SK-N-SH (cell line): ENCODE data around the gene TNK2.

Source experiments
- CHD2 ChIP-seq: fragments of 150-350 bp; IDR thresholded peaks from 2 replicates; pipeline ENCODE4 v1.6.1; 2018; ENCODE audit warnings: low read length; ENCODE audit not compliant: partially characterized antibody
- CTCF ChIP-seq: fragments of 200-600 bp; sonication (generic); IDR thresholded peaks from 2 replicates; pipeline ENCODE4 v1.6.1; 2017; ENCODE audit warnings: antibody characterized with exemption, mild to moderate bottlenecking, moderate library complexity
- FOXJ3 ChIP-seq: sonication (generic); formaldehyde crosslinking; IDR thresholded peaks from 2 replicates; pipeline ENCODE4 v1.5.1; 2020; ENCODE audit warnings: mild to moderate bottlenecking, missing genetic modification reagents
- MAX ChIP-seq: IDR thresholded peaks from 2 replicates; pipeline ENCODE4 v1.4.0; 2012; ENCODE audit warnings: low read depth
- POLR2AphosphoS5 ChIP-seq: IDR thresholded peaks from 2 replicates; pipeline ENCODE4 v1.6.1; 2012; ENCODE audit warnings: low read depth, low read length
- RAD21 ChIP-seq: IDR thresholded peaks from 2 replicates; pipeline ENCODE4 v1.6.1; 2012; ENCODE audit warnings: mild to moderate bottlenecking, low read length
- RCOR1 ChIP-seq: fragments of 150-350 bp; IDR thresholded peaks from 2 replicates; pipeline ENCODE4 v1.6.1; 2017; ENCODE audit warnings: antibody characterized with exemption, low read length
- REST ChIP-seq: IDR thresholded peaks from 2 replicates; pipeline ENCODE4 v1.6.1; 2012; ENCODE audit warnings: mild to moderate bottlenecking, low read depth, low read length, moderate library complexity
- RFX5 ChIP-seq: IDR thresholded peaks from 2 replicates; pipeline ENCODE4 v1.6.1; 2012; ENCODE audit warnings: mild to moderate bottlenecking, improper control_type of control experiment, low read length
- TAF1 ChIP-seq: IDR thresholded peaks from 2 replicates; pipeline ENCODE4 v1.6.1; 2012; ENCODE audit warnings: low read depth, mild to moderate bottlenecking, low read length, moderate library complexity, borderline replicate concordance
- USF2 ChIP-seq: fragments of 150-350 bp; IDR thresholded peaks from 2 replicates; pipeline ENCODE4 v1.6.1; 2017; ENCODE audit warnings: antibody characterized with exemption, low read length, low read depth, borderline replicate concordance
- YY1 ChIP-seq: IDR thresholded peaks from 2 replicates; pipeline ENCODE4 v1.4.0; 2012; ENCODE audit warnings: low read depth, mild to moderate bottlenecking
- ZBTB33 ChIP-seq: IDR thresholded peaks from 2 replicates; pipeline ENCODE4 v1.4.0; 2012; ENCODE audit warnings: low read depth, borderline replicate concordance

GRCh38 chr3:195844671-195845218, 63.6 kb downstream of the TNK2 start:
- no peak for TF ChIP-seq USF2
- TF ChIP-seq CTCF, result no peak
- no peak for TF ChIP-seq POLR2AphosphoS5
- no peak for TF ChIP-seq RAD21
- TF ChIP-seq CHD2, result no peak
- TF ChIP-seq FOXJ3 (CRISPR knock-in tag), result no peak
- TF ChIP-seq ZBTB33, result no peak
- TF ChIP-seq YY1, result no peak
- no peak for TF ChIP-seq MAX
- no peak for TF ChIP-seq RFX5
- TF ChIP-seq RCOR1, result no peak
- no peak for TF ChIP-seq TAF1
- TF ChIP-seq REST, result no peak
